HUES64 (cell line): Measurements from ENCODE around the gene SUGCT.
A peak's percentile ranks its signal among the peaks of the same experiment; 100 is the strongest.

Source experiments
- H3K27ac ChIP-seq: 2 replicates; pipeline ENCODE4 v1.7.0; 2013; ENCODE audit warnings: low read depth, low read length, inconsistent platforms
- H3K27me3 ChIP-seq: 2 replicates; pipeline ENCODE4 v1.6.1; 2013; ENCODE audit warnings: mild to moderate bottlenecking, low read length; ENCODE audit not compliant: insufficient read depth
- H3K36me3 ChIP-seq: 2 replicates; pipeline ENCODE4 v1.6.1; 2013; ENCODE audit warnings: mild to moderate bottlenecking, low read length; ENCODE audit not compliant: insufficient read depth
- H3K4me1 ChIP-seq: 2 replicates; pipeline ENCODE4 v1.6.1; 2013; ENCODE audit warnings: mild to moderate bottlenecking, low read length, moderate library complexity; ENCODE audit not compliant: insufficient read depth
- H3K4me3 ChIP-seq: 2 replicates; pipeline ENCODE4 v1.5.1; 2013; ENCODE audit warnings: mild to moderate bottlenecking, low read length, moderate library complexity
- H3K9ac ChIP-seq: 2 replicates; pipeline ENCODE4 v1.6.1; 2013; ENCODE audit warnings: mild to moderate bottlenecking, low read depth, low read length
- H3K9me3 ChIP-seq: 2 replicates; pipeline ENCODE4 v1.6.1; 2013; ENCODE audit warnings: low read depth, low read length; ENCODE audit not compliant: insufficient read depth
- WGBS: fragments of 150-250, 120-280 bp; methylation state at CpG from one replicate; pipeline ENCODE4 v1.1.7; 2013; ENCODE audit warnings: missing lambda C conversion rate; 5-methylcytosine and 5-hydroxymethylcytosine counted together

The SUGCT gene

GRCh38 chr7:40694026-40694809 lies 559.4 kb downstream of the SUGCT start:
- 95% methylated on average over 6 of the region's 6 CpGs for WGBS
- no peaks in the 10 kb centered on the region for H3K36me3 ChIP-seq
- H3K4me1 ChIP-seq: 0 out of 2 replicates have a peak, but pooled peaks cover 2% of the 10 kb centered on the region
- H3K9me3 ChIP-seq: no peaks in the 10 kb centered on the region
- H3K4me3 ChIP-seq: no peak overlapping the region
- no peak overlapping the region for H3K27ac ChIP-seq
- H3K27me3 ChIP-seq: no peaks in the 10 kb centered on the region
- no peak overlapping the region for H3K9ac ChIP-seq

- H3K9me3 ChIP-seq: no peaks in the 10 kb centered on the region
- H3K27ac ChIP-seq: no peak overlapping the region
- H3K36me3 ChIP-seq: no peaks in the 10 kb centered on the region
- H3K9ac ChIP-seq: no peak overlapping the region
- no peaks in the 10 kb centered on the region for H3K27me3 ChIP-seq
- whole genome bisulfite sequencing: 90% methylated on average over 3 of the region's 3 CpGs
- H3K4me1 ChIP-seq: 0 out of 2 replicates have a peak, but pooled peaks cover 2% of the 10 kb centered on the region
- no peak overlapping the region for H3K4me3 ChIP-seq
These were observed 560.2 kb downstream of the SUGCT start for GRCh38 chr7:40694991-40695390.

GRCh38 chr7:40697653-40698052 lies 562.8 kb downstream of the SUGCT start:
- no peak overlapping the region for H3K4me3 ChIP-seq
- no peak overlapping the region for H3K27ac ChIP-seq
- no peaks in the 10 kb centered on the region for H3K36me3 ChIP-seq
- H3K9me3 ChIP-seq: no peaks in the 10 kb centered on the region
- WGBS: 94% methylated on average over 4 of the region's 4 CpGs
- no peaks in the 10 kb centered on the region for H3K27me3 ChIP-seq
- H3K4me1 ChIP-seq: peaks cover 14% of the 10 kb centered on the region; the same call in 1 of the 2 replicates
- H3K9ac ChIP-seq: no peak overlapping the region

GRCh38 chr7:40698214-40698920 lies 563.6 kb downstream of the SUGCT start:
- Histone ChIP-seq H3K27ac (no peak overlapping the region), H3K36me3 (no peaks in the 10 kb centered on the region), H3K27me3 (no peaks in the 10 kb centered on the region), H3K9me3 (no peaks in the 10 kb centered on the region), H3K4me3 (no peak overlapping the region), H3K9ac (no peak overlapping the region), H3K4me1 (peaks cover 14% of the 10 kb centered on the region; the same call in 1 of the 2 replicates)
- 90% methylated on average over 4 of the region's 6 CpGs for WGBS

- peaks cover 14% of the 10 kb centered on the region; the same call in 1 of the 2 replicates for H3K4me1 ChIP-seq
- no peaks in the 10 kb centered on the region for H3K27me3 ChIP-seq
- H3K27ac ChIP-seq: no peak overlapping the region
- no peak overlapping the region for H3K9ac ChIP-seq
- H3K4me3 ChIP-seq: no peak overlapping the region
- no peaks in the 10 kb centered on the region for H3K9me3 ChIP-seq
- H3K36me3 ChIP-seq: no peaks in the 10 kb centered on the region
- WGBS: 100% methylated on average over 1 of the region's 1 CpG
These were observed 564.1 kb downstream of the SUGCT start for GRCh38 chr7:40698921-40699260.

GRCh38 chr7:40700653-40701421 lies 566.0 kb downstream of the SUGCT start:
- Histone ChIP-seq H3K36me3 (no peaks in the 10 kb centered on the region), H3K27me3 (no peaks in the 10 kb centered on the region), H3K4me1 (peaks cover 11% of the 10 kb centered on the region; the same call in 1 of the 2 replicates), H3K9ac (no peak overlapping the region), H3K9me3 (no peaks in the 10 kb centered on the region), H3K27ac (peak overlapping the region; percentile 24; the same call in 1 of the 2 replicates), H3K4me3 (no peak overlapping the region)
- WGBS: 77% methylated on average over 8 of the region's 9 CpGs

GRCh38 chr7:40701836-40702551 lies 567.2 kb downstream of the SUGCT start:
- WGBS: 96% methylated on average over 2 of the region's 3 CpGs
- no peaks in the 10 kb centered on the region for H3K36me3 ChIP-seq
- H3K4me3 ChIP-seq: no peak overlapping the region
- H3K27me3 ChIP-seq: no peaks in the 10 kb centered on the region
- H3K27ac ChIP-seq: no peak overlapping the region
- no peaks in the 10 kb centered on the region for H3K9me3 ChIP-seq
- no peak overlapping the region for H3K9ac ChIP-seq
- H3K4me1 ChIP-seq: peaks cover 11% of the 10 kb centered on the region; the same call in 1 of the 2 replicates

- no peaks in the 10 kb centered on the region for H3K36me3 ChIP-seq
- no peak overlapping the region for H3K27ac ChIP-seq
- H3K4me1 ChIP-seq: peaks cover 11% of the 10 kb centered on the region; the same call in 1 of the 2 replicates
- H3K27me3 ChIP-seq: no peaks in the 10 kb centered on the region
- 100% methylated on average over 1 of the region's 1 CpG for WGBS
- H3K9me3 ChIP-seq: no peaks in the 10 kb centered on the region
- H3K4me3 ChIP-seq: no peak overlapping the region
- no peak overlapping the region for H3K9ac ChIP-seq
These were observed 569.4 kb downstream of the SUGCT start for GRCh38 chr7:40704172-40704571.

GRCh38 chr7:40706829-40707228 lies 572.0 kb downstream of the SUGCT start:
- no peaks in the 10 kb centered on the region for H3K36me3 ChIP-seq
- H3K27me3 ChIP-seq: no peaks in the 10 kb centered on the region
- H3K27ac ChIP-seq: no peak overlapping the region
- WGBS: 95% methylated on average over 2 of the region's 3 CpGs
- no peak overlapping the region for H3K4me3 ChIP-seq
- H3K9me3 ChIP-seq: no peaks in the 10 kb centered on the region
- H3K4me1 ChIP-seq: no peaks in the 10 kb centered on the region
- no peak overlapping the region for H3K9ac ChIP-seq

- no peak overlapping the region for H3K9ac ChIP-seq
- H3K9me3 ChIP-seq: no peaks in the 10 kb centered on the region
- no peaks in the 10 kb centered on the region for H3K4me1 ChIP-seq
- H3K4me3 ChIP-seq: no peak overlapping the region
- H3K27ac ChIP-seq: no peak overlapping the region
- no peaks in the 10 kb centered on the region for H3K27me3 ChIP-seq
- H3K36me3 ChIP-seq: no peaks in the 10 kb centered on the region
- WGBS: 97% methylated on average over 6 of the region's 6 CpGs
These were observed 574.5 kb downstream of the SUGCT start for GRCh38 chr7:40709062-40709964.
